GM21717 (cell line): ENCODE measurements around the gene ZBTB5.
A peak's percentile ranks its signal among the peaks of the same experiment; 100 is the strongest.
"Not testable (repeated sequence)": the region's sequence is repeated elsewhere in the genome, so short reads cannot be mapped to it uniquely, and the experiment has no call there.

Experiments
- ATAC-seq: cut with Tn5 transposase; IDR thresholded peaks from one replicate; pipeline ENCODE4 v1.9.1; 2021; ENCODE audit warnings: mild to moderate bottlenecking, moderate library complexity; ENCODE audit not compliant: unreplicated experiment

The ZBTB5 gene

GRCh38 chr9:37407468-37407867 lies 57.8 kb downstream of the ZBTB5 start:
- ATAC-seq, result no peak

- no peak for ATAC-seq
Measured at GRCh38 chr9:37406603-37407401, 58.4 kb downstream of the ZBTB5 start.

GRCh38 chr9:37405764-37406380 lies 59.4 kb downstream of the ZBTB5 start:
- ATAC-seq, result no peak

GRCh38 chr9:37405350-37405749 lies 59.9 kb downstream of the ZBTB5 start:
- no peak for ATAC-seq

GRCh38 chr9:37404590-37404989 lies 60.7 kb downstream of the ZBTB5 start:
- no peak for ATAC-seq

GRCh38 chr9:37399336-37399735 lies 65.9 kb downstream of the ZBTB5 start:
- ATAC-seq, result no peak

GRCh38 chr9:37398464-37399025 lies 66.7 kb downstream of the ZBTB5 start:
- no peak for ATAC-seq

- ATAC-seq, result not testable (repeated sequence)
Measured at GRCh38 chr9:37397948-37398347, 67.3 kb downstream of the ZBTB5 start.

- ATAC-seq, result no peak
Measured at GRCh38 chr9:37395663-37396062, 69.6 kb downstream of the ZBTB5 start.

- ATAC-seq, result no peak
Measured at GRCh38 chr9:37395229-37395628, 70.0 kb downstream of the ZBTB5 start.

- no peak for ATAC-seq
Measured at GRCh38 chr9:37392272-37392671, 73.0 kb downstream of the ZBTB5 start.

- ATAC-seq, result peak; percentile 74
Measured at GRCh38 chr9:37390759-37391158, 74.5 kb downstream of the ZBTB5 start.
